ENCODE data around the gene PACRG. TPM values are rescaled to one million over a fixed set of nuclear protein-coding genes. Genes with fewer than 3 reads are reported as not detected.

The PACRG gene
- total and polyA plus RNA-seq, 2 experiments from 2014 or later = 0.83 to 3.7 TPM

GRCh38 chr6:162770955-162771354, 43.2 kb downstream of the PACRG start:
- H3K27ac ChIP-seq = no peak overlapping the region
- H3K36me3 ChIP-seq = no peaks in the 10 kb centered on the region
- no peaks in the 10 kb centered on the region for H3K27me3 ChIP-seq
- H3K4me3 ChIP-seq = no peak overlapping the region
- no peak for TF ChIP-seq CTCF (IDR thresholded peaks at IDR 0.05; ENCODE audit: low read depth, low read length)
- DNase-seq (ENCODE audit: low read depth in 1 of 2, low spot score in 1 of 2) = no peak
- no peaks in the 10 kb centered on the region for H3K9me3 ChIP-seq (ENCODE audit: low read depth)
- no peaks in the 10 kb centered on the region for H3K4me1 ChIP-seq (ENCODE audit: low read depth)

- TF ChIP-seq CTCF (IDR thresholded peaks at IDR 0.05; ENCODE audit: low read depth, low read length) = no peak
- Histone ChIP-seq H3K9me3 (ENCODE audit: low read depth) (no peaks in the 10 kb centered on the region), H3K27ac (no peak overlapping the region)
Observed at GRCh38 chr6:162772466-162772865, 44.7 kb downstream of the PACRG start.

GRCh38 chr6:162773996-162774395, 46.2 kb downstream of the PACRG start:
- Histone ChIP-seq H3K27me3 (no peaks in the 10 kb centered on the region), H3K36me3 (no peaks in the 10 kb centered on the region), H3K4me3 (no peak overlapping the region), H3K9me3 (ENCODE audit: low read depth) (no peaks in the 10 kb centered on the region), H3K27ac (no peak overlapping the region), H3K4me1 (ENCODE audit: low read depth) (no peaks in the 10 kb centered on the region)
- DNase-seq (ENCODE audit: low read depth in 1 of 2, low spot score in 1 of 2) = no peak
- TF ChIP-seq CTCF (IDR thresholded peaks at IDR 0.05; ENCODE audit: low read depth, low read length) = no peak

More at GRCh38 chr6:162772466-162772865, 44.7 kb downstream of the PACRG start:
- H3K27me3 ChIP-seq = no peaks in the 10 kb centered on the region
- H3K4me3 ChIP-seq = no peak overlapping the region
- no peaks in the 10 kb centered on the region for H3K36me3 ChIP-seq
- DNase-seq (ENCODE audit: low read depth in 1 of 2, low spot score in 1 of 2) = no peak
- H3K4me1 ChIP-seq (ENCODE audit: low read depth) = no peaks in the 10 kb centered on the region

GRCh38 chr6:162777091-162777490, 49.3 kb downstream of the PACRG start:
- Histone ChIP-seq H3K9me3 (ENCODE audit: low read depth) (no peaks in the 10 kb centered on the region), H3K4me1 (ENCODE audit: low read depth) (no peaks in the 10 kb centered on the region), H3K36me3 (no peaks in the 10 kb centered on the region), H3K27ac (no peak overlapping the region), H3K27me3 (no peaks in the 10 kb centered on the region), H3K4me3 (no peak overlapping the region)
- TF ChIP-seq CTCF (IDR thresholded peaks at IDR 0.05; ENCODE audit: low read depth, low read length) = no peak
- no peak for DNase-seq (ENCODE audit: low read depth in 1 of 2, low spot score in 1 of 2)

GRCh38 chr6:162778603-162779002, 50.8 kb downstream of the PACRG start:
- Histone ChIP-seq H3K36me3 (no peaks in the 10 kb centered on the region), H3K4me3 (no peak overlapping the region), H3K27me3 (no peaks in the 10 kb centered on the region), H3K27ac (no peak overlapping the region), H3K9me3 (ENCODE audit: low read depth) (no peaks in the 10 kb centered on the region), H3K4me1 (ENCODE audit: low read depth) (no peaks in the 10 kb centered on the region)
- TF ChIP-seq CTCF (IDR thresholded peaks at IDR 0.05; ENCODE audit: low read depth, low read length) = no peak
- no peak for DNase-seq (ENCODE audit: low read depth in 1 of 2, low spot score in 1 of 2)

All from cardiac muscle cell (in vitro differentiated cells and primary cell).